Upper lobe of right lung (tissue), 1 donor: ENCODE data around the gene ADAP1. TPM values are rescaled to one million over a fixed set of nuclear protein-coding genes. Genes with fewer than 3 reads are reported as not detected.
A peak's percentile ranks its signal among the peaks of the same experiment; 100 is the strongest.
"Not testable (repeated sequence)": the region's sequence is repeated elsewhere in the genome, so short reads cannot be mapped to it uniquely, and the experiment has no call there.

Source experiments
- ATAC-seq: fragments of 200-7000 bp; cut with Tn5 transposase; one replicate; pipeline ENCODE4 v1.9.1; 2020; ENCODE audit warnings: mild to moderate bottlenecking, moderate library complexity
- DNase-seq: peaks from one replicate; pipeline ENCODE4 v3.0.0-alpha.2; 2020
- H3K27ac ChIP-seq: fragments of 200-600 bp; one replicate; pipeline ENCODE4 v1.8.0; 2022
- H3K27me3 ChIP-seq: fragments of 200-600 bp; one replicate; pipeline ENCODE4 v1.8.0; 2022; ENCODE audit warnings: mild to moderate bottlenecking
- H3K36me3 ChIP-seq: fragments of 200-600 bp; one replicate; pipeline ENCODE4 v1.8.0; 2022
- H3K4me1 ChIP-seq: fragments of 200-600 bp; one replicate; pipeline ENCODE4 v1.8.0; 2022
- H3K4me3 ChIP-seq: fragments of 200-600 bp; one replicate; pipeline ENCODE4 v1.8.0; 2022; ENCODE audit warnings: mild to moderate bottlenecking
- H3K9me3 ChIP-seq: fragments of 200-600 bp; one replicate; pipeline ENCODE4 v1.8.0; 2022
- CTCF ChIP-seq: fragments of 200-600 bp; IDR thresholded peaks from one replicate; pipeline ENCODE4 v1.8.0; 2022; ENCODE audit warnings: antibody characterized with exemption
- intact Hi-C: fragments of 100-400 bp; cut with DNase I; formaldehyde crosslinking; loops from one replicate; pipeline ENCODE4 v1.11.0; 2022
- total RNA-seq: library from RNA; stranded (reverse); fragmentation: NEBNext Ultra II Directional; extraction: Animal tissue kit (Norgen Biotek cat#: 25700); gene quantifications from one replicate; pipeline ENCODE4 v1.2.1, GENCODE V29; 2021
- donor health status: DM: no; HTN: yes; CAD: no; lungs with severe emphysema.

The ADAP1 gene
- total RNA-seq, 1 donor from 2014 or later, result 30.7 TPM

GRCh38 chr7:924541-925231 is 29.8 kb downstream of the ADAP1 start:
- Histone ChIP-seq H3K4me1 (peaks cover 7% of the 10 kb centered on the region), H3K27me3 (no peaks in the 10 kb centered on the region), H3K27ac (no peak overlapping the region), H3K36me3 (no peaks in the 10 kb centered on the region), H3K9me3 (no peaks in the 10 kb centered on the region), H3K4me3 (no peak overlapping the region)
- ATAC-seq (no peak), DNase-seq (peak; percentile 63)
- no peak for TF ChIP-seq CTCF
- intact Hi-C loops, result no loop called here

- H3K27ac ChIP-seq, H3K36me3 ChIP-seq, H3K4me1 ChIP-seq, intact Hi-C loops, H3K4me3 ChIP-seq, H3K27me3 ChIP-seq, ATAC-seq, H3K9me3 ChIP-seq: not testable (repeated sequence)
- peak; percentile 58 for DNase-seq
Observed at GRCh38 chr7:924042-924441, 30.4 kb downstream of the ADAP1 start.

GRCh38 chr7:923108-924041 is 31.1 kb downstream of the ADAP1 start:
- Histone ChIP-seq H3K9me3 (no peaks in the 10 kb centered on the region), H3K36me3 (no peaks in the 10 kb centered on the region), H3K27me3 (no peaks in the 10 kb centered on the region), H3K4me3 (peak overlapping the region; percentile 34), H3K4me1 (peaks cover 7% of the 10 kb centered on the region), H3K27ac (peak overlapping the region; percentile 74)
- intact Hi-C loops, result no loop called here
- ATAC-seq (peak; percentile 76), DNase-seq (peak; percentile 76)
- no peak for TF ChIP-seq CTCF

DNA sequence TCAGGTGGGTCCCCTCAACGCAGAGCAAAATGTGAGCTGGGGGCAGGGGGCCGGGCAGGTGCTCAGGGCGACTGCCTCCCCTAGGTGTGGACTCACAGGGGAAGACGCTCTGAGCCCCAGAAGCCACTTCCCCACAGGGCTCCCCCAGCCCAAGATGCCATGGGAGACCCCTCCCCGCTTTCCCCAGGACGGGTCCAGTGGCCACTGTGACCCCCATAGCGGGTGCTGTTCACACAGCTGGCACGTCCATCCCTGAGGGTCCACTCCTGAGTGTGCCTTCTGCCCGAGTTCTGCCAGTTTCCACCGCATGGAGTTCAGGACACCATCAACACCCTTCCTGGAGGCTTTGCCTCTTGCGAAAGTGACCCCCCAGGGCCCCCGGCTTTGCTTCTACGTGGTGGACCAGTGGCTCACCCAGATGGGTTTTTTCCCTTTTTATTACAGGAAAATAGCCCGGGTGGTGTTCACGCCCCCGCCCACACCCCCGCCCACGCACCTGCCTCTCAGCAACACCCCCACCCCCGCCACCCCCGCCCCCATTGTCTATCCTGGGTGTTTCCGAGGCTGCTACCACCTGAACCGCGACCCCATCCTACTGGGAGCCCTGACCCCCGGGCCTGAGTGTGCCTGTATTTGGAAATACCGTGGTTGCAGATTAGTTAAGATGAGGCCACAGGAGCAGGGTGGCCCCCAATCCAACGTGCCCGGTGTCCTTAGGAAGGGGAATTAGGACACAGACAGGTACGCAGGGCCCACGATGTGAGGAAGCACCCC is 32.0 kb downstream of the ADAP1 start:
- DNase-seq (peak; percentile 63), ATAC-seq (no peak)
- Histone ChIP-seq H3K36me3 (no peaks in the 10 kb centered on the region), H3K27ac (peak overlapping the region; percentile 47), H3K27me3 (no peaks in the 10 kb centered on the region), H3K4me1 (peaks cover 7% of the 10 kb centered on the region), H3K4me3 (peak overlapping the region; percentile 34), H3K9me3 (no peaks in the 10 kb centered on the region)
- no peak for TF ChIP-seq CTCF
- intact Hi-C loops, result no loop called here

GRCh38 chr7:921581-922333 is 32.7 kb downstream of the ADAP1 start:
- ATAC-seq, result no peak
- intact Hi-C loops, result no loop called here

More at GRCh38 chr7:921581-922333, 32.7 kb downstream of the ADAP1 start:
- Histone ChIP-seq H3K4me3 (peak overlapping the region; percentile 5), H3K27ac (peak overlapping the region; percentile 47), H3K36me3 (no peaks in the 10 kb centered on the region), H3K4me1 (peaks cover 7% of the 10 kb centered on the region), H3K9me3 (no peaks in the 10 kb centered on the region), H3K27me3 (no peaks in the 10 kb centered on the region)
- TF ChIP-seq CTCF, result no peak
- DNase-seq, result peak; percentile 62
